HEK293T (cell line): ENCODE data around the gene EYA4.

Experiments
- BHLHE40 ChIP-seq: fragments of 450-650 bp; IDR thresholded peaks from 2 replicates; pipeline ENCODE4 v1.6.1; 2016; ENCODE audit warnings: mild to moderate bottlenecking, moderate library complexity, borderline replicate concordance
- CTBP1 ChIP-seq: fragments of 450-650 bp; IDR thresholded peaks from 2 replicates; pipeline ENCODE4 v1.6.1; 2016; ENCODE audit warnings: borderline replicate concordance
- ELF4 ChIP-seq: fragments of 450-650 bp; IDR thresholded peaks from 2 replicates; pipeline ENCODE4 v1.6.1; 2017; ENCODE audit warnings: antibody characterized with exemption
- FOXA1 ChIP-seq: fragments of 450-650 bp; IDR thresholded peaks from 2 replicates; pipeline ENCODE4 v1.6.1; 2016; ENCODE audit warnings: mild to moderate bottlenecking
- FOXK2 ChIP-seq: fragments of 450-650 bp; IDR thresholded peaks from 2 replicates; pipeline ENCODE4 v1.6.1; 2016; ENCODE audit warnings: mild to moderate bottlenecking
- FOXM1 ChIP-seq: fragments of 450-650 bp; IDR thresholded peaks from 2 replicates; pipeline ENCODE4 v1.6.1; 2017; ENCODE audit warnings: mild to moderate bottlenecking, borderline replicate concordance
- HDGF ChIP-seq: fragments of 450-650 bp; IDR thresholded peaks from 2 replicates; pipeline ENCODE4 v1.6.1; 2017; ENCODE audit warnings: antibody characterized with exemption, borderline replicate concordance
- LEF1 ChIP-seq: fragments of 450-650 bp; IDR thresholded peaks from 2 replicates; pipeline ENCODE4 v1.6.1; 2017; ENCODE audit warnings: mild to moderate bottlenecking, borderline replicate concordance
- NFRKB ChIP-seq: fragments of 450-650 bp; IDR thresholded peaks from 2 replicates; pipeline ENCODE4 v1.6.1; 2016; ENCODE audit warnings: mild to moderate bottlenecking, moderate library complexity
- PKNOX1 ChIP-seq: fragments of 450-650 bp; IDR thresholded peaks from 2 replicates; pipeline ENCODE4 v1.6.1; 2016
- SP1 ChIP-seq: fragments of 450-650 bp; IDR thresholded peaks from 2 replicates; pipeline ENCODE4 v1.6.1; 2017
- SUZ12 ChIP-seq: fragments of 450-650 bp; IDR thresholded peaks from 2 replicates; pipeline ENCODE4 v1.6.1; 2016; ENCODE audit warnings: mild to moderate bottlenecking
- TARDBP ChIP-seq: fragments of 450-650 bp; IDR thresholded peaks from 2 replicates; pipeline ENCODE4 v1.6.1; 2016
- ZNF384 ChIP-seq: fragments of 450-650 bp; IDR thresholded peaks from 2 replicates; pipeline ENCODE4 v1.6.1; 2016

GRCh38 chr6:133297657-133298056 lies 56.5 kb downstream of the EYA4 start:
- TF ChIP-seq LEF1 (no peak), PKNOX1 (no peak), SP1 (no peak), FOXM1 (no peak), NFRKB (no peak), TARDBP (no peak), FOXA1 (no peak), SUZ12 (no peak), FOXK2 (no peak), ZNF384 (no peak), BHLHE40 (no peak), CTBP1 (no peak), ELF4 (no peak), HDGF (no peak)
